ENCODE measurements around the gene MAGEA8.
"Not testable (repeated sequence)": the region's sequence is repeated elsewhere in the genome, so short reads cannot be mapped to it uniquely, and the experiment has no call there.

GRCh38 chrX:149923836-149924235 lies 42.9 kb downstream of the MAGEA8 start:
- TF ChIP-seq CHD4 (IDR thresholded peaks at IDR 0.05); CTCF (IDR thresholded peaks at IDR 0.05 in 2 of 3, conservative IDR thresholded peaks at IDR 0.05 in 1 of 3; ENCODE audit: control insufficient read depth in 2 of 3, extremely low read depth in 1 of 3, insufficient read depth in 1 of 3, low read depth in 3 of 3, low read length in 3 of 3); JUND (IDR thresholded peaks at IDR 0.05; ENCODE audit: low read depth, low read length); E2F8 (IDR thresholded peaks at IDR 0.05; ENCODE audit: low read depth, partially characterized antibody); ZNF24 (IDR thresholded peaks at IDR 0.05); RELA (IDR thresholded peaks at IDR 0.05; ENCODE audit: borderline replicate concordance, partially characterized antibody); ELK1 (IDR thresholded peaks at IDR 0.05; ENCODE audit: low read depth, low read length): not testable (repeated sequence)
